ENCODE data around the gene DIPK1C. TPM values are rescaled to one million over a fixed set of nuclear protein-coding genes. Genes with fewer than 3 reads are reported as not detected.

DIPK1C gene
- total RNA-seq, 1 donor from 2014 or later: not detected

DNA sequence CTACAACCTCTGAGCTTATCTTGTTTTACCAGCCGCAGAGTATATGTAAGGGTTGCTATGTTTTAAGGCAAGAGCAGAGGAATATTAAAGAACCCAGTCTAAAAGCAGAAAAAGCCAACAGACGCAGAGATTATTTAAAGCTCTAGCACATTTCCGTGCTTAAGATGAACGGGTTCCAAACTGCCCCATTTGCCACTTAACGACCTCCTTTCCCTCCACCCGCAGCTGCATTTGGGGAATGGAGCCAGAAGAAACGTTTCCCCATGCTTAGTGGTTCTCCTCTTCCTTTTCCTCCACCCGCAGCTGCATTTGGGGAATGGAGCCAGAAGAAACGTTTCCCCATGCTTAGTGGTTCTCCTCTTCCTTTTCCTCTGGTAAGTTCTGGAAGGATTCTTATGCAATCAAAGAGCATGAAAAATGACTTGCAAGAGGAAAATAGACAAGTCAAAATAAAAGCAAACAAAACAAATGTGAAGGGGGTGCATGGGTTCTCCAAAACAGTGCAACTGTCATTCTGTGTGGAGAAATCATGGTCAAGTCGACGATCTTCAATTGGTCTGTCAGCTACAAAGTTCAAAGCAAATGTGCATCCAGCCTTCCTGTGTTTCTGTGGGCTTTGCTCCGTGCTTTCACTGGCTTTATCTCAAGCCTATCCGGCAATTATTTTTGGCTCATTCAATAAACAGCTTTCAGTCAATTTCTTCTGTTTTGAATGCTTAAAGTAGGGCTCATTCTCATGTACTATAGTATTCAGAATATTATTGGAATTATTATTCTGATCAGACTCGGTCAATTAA, 57.8 kb downstream of the DIPK1C start:
- intact Hi-C loops (cut with DNase I): no loop called here

DNA sequence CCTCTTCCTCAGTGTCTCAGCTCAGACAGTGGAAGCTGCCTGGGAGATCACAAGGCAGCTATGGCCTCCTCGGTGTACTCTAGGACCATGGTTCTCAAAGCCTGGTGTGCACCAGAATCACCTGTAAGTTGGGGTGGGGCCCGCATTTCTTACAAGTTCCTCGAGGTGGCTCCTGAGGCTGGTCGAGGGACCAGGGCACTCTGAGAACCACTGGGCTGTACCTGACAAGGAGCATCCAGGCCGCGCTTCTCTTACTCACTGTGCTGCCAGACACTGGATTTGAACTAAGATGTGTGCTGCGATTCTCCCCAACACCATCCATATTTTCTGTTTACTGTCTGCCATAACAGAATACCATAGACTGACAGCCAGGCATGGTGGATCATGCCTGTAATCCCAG, 59.5 kb downstream of the DIPK1C start:
- H3K9me3 ChIP-seq: no peaks in the 10 kb centered on the region
- no peak for DNase-seq (ENCODE audit: extremely low spot score in 2 of 2)
- no peak for TF ChIP-seq POLR2A (IDR thresholded peaks at IDR 0.05)
- no peak for TF ChIP-seq POLR2AphosphoS5 (IDR thresholded peaks at IDR 0.05; ENCODE audit: insufficient read depth in 1 of 2, low read depth in 1 of 2)
- H3K4me3 ChIP-seq: no peak overlapping the region
- intact Hi-C loops (cut with DNase I): no loop called here
- peaks cover 18% of the 10 kb centered on the region for H3K4me1 ChIP-seq
- no peaks in the 10 kb centered on the region for H3K27me3 ChIP-seq
- no peak overlapping the region for H3K27ac ChIP-seq
- H3K36me3 ChIP-seq: no peaks in the 10 kb centered on the region

More for the DNA sequence above, 57.8 kb downstream of the DIPK1C start:
- no peak overlapping the region for H3K27ac ChIP-seq
- H3K36me3 ChIP-seq: no peaks in the 10 kb centered on the region
- H3K4me1 ChIP-seq: peaks cover 18% of the 10 kb centered on the region
- H3K9me3 ChIP-seq: no peaks in the 10 kb centered on the region
- H3K4me3 ChIP-seq: no peak overlapping the region
- no peaks in the 10 kb centered on the region for H3K27me3 ChIP-seq
- DNase-seq (ENCODE audit: extremely low spot score in 2 of 2): no peak
- no peak for TF ChIP-seq POLR2A (IDR thresholded peaks at IDR 0.05)
- TF ChIP-seq, protein P1, sequence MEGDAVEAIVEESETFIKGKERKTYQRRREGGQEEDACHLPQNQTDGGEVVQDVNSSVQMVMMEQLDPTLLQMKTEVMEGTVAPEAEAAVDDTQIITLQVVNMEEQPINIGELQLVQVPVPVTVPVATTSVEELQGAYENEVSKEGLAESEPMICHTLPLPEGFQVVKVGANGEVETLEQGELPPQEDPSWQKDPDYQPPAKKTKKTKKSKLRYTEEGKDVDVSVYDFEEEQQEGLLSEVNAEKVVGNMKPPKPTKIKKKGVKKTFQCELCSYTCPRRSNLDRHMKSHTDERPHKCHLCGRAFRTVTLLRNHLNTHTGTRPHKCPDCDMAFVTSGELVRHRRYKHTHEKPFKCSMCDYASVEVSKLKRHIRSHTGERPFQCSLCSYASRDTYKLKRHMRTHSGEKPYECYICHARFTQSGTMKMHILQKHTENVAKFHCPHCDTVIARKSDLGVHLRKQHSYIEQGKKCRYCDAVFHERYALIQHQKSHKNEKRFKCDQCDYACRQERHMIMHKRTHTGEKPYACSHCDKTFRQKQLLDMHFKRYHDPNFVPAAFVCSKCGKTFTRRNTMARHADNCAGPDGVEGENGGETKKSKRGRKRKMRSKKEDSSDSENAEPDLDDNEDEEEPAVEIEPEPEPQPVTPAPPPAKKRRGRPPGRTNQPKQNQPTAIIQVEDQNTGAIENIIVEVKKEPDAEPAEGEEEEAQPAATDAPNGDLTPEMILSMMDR (IDR thresholded peaks at IDR 0.05): no peak

DNA sequence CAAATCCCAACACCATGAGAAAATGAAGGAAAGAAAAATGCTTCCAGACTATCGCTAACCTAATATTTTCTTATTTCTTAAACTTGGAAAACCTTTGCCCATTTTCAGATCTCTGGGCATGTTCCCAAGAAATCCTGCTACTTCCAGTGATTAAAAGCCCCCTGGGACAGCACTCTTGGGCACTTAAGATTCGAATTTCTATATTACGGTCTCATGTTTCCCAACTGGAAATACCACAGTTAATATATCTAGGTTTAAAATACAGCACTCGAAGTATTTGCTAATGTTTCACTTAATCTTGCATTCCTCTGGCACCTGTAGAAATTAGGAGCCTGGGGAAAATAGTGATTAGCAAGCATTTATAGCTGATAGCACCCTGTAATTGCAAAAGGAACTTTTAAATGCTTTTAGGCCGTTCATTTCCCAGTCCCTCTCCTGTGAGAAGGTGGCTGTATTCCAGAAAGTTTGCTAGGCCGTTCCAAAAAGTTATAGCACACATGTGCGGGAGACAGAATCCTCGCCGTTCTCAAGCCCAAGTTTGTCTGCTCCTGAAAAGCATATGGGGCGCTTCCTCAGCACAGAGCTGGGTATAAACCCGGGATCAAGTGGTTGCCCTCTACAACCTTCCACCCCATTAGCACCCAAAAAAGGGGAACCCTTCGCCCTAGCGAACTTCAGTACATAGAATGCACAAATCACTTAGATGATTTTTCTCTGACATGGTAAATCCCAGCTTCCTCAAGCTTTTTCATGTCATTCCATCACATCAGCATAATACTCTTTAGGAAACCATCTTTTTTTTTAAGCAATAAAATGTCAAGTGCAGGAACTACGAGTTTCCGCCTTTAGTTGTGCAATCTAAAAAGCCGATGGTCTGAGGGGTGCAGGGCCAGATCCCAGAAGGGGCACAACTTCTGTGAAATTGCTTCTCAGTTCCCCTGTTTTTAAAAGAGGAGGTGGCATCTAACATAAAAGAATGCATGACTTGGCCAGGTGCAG, 60.6 kb downstream of the DIPK1C start:
- Histone ChIP-seq H3K4me3 (no peak overlapping the region), H3K36me3 (no peaks in the 10 kb centered on the region), H3K4me1 (peaks cover 18% of the 10 kb centered on the region), H3K9me3 (no peaks in the 10 kb centered on the region), H3K27me3 (no peaks in the 10 kb centered on the region), H3K27ac (no peak overlapping the region)
- intact Hi-C loops (cut with DNase I): no loop called here
- DNase-seq (ENCODE audit: extremely low spot score in 2 of 2): no peak
- TF ChIP-seq, protein P1 (IDR thresholded peaks at IDR 0.05): no peak
- TF ChIP-seq POLR2A (IDR thresholded peaks at IDR 0.05) (no peak), POLR2AphosphoS5 (IDR thresholded peaks at IDR 0.05; ENCODE audit: insufficient read depth in 1 of 2, low read depth in 1 of 2) (no peak)

DNA sequence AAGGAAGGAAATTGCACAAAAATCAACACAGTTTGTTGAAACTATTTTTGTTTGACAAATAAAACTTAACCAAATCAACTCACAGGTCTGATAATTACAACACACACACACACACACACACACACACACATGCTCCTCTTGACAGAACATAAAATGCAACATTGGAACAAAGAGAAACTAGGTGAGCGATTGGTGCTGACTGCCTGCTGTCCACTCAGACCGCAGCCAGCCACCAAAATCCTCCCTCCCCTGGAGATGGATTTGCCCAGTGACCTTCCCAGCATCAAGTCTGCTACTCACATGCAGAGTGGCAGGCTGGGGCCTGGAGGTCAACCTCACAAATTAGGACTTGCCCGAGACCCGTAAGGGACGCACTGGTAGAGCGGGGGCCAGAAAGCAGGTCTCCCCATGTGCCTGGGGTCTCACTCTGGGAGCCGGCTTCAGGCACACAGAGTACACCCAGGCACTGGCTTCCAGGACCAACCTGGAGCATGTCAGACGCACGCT, 61.4 kb downstream of the DIPK1C start:
- no peaks in the 10 kb centered on the region for H3K27me3 ChIP-seq
- no peak overlapping the region for H3K4me3 ChIP-seq
- TF ChIP-seq POLR2A (IDR thresholded peaks at IDR 0.05) (no peak), POLR2AphosphoS5 (IDR thresholded peaks at IDR 0.05; ENCODE audit: insufficient read depth in 1 of 2, low read depth in 1 of 2) (no peak)
- H3K27ac ChIP-seq: no peak overlapping the region
- DNase-seq (ENCODE audit: extremely low spot score in 2 of 2): no peak
- no peaks in the 10 kb centered on the region for H3K9me3 ChIP-seq
- intact Hi-C loops (cut with DNase I): no loop called here
- H3K4me1 ChIP-seq: peaks cover 18% of the 10 kb centered on the region
- no peaks in the 10 kb centered on the region for H3K36me3 ChIP-seq

DNA sequence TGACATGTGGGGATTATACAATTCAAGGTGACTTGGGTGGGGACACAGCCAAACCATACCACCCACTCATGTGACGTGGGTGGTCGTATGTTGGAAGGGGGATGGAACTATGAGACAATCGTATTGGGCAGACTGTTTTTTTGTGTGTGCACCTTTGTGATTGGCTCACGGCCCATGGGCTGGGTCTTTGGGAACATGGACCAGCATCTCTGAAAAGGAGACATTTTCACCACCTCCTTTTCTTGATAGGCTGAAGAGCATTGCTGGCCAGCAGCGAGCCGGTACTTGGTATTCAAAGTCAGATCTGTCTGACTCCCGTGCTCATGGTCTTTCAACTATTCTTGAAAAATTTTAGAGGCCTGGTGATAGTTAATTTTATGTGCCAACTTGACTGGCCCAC, 62.1 kb downstream of the DIPK1C start:
- no peak overlapping the region for H3K4me3 ChIP-seq
- no peaks in the 10 kb centered on the region for H3K36me3 ChIP-seq
- no peaks in the 10 kb centered on the region for H3K9me3 ChIP-seq
- intact Hi-C loops (cut with DNase I): no loop called here
- no peak for DNase-seq (ENCODE audit: extremely low spot score in 2 of 2)
- TF ChIP-seq POLR2A (IDR thresholded peaks at IDR 0.05) (no peak), POLR2AphosphoS5 (IDR thresholded peaks at IDR 0.05; ENCODE audit: insufficient read depth in 1 of 2, low read depth in 1 of 2) (no peak)
- TF ChIP-seq, protein P1 (IDR thresholded peaks at IDR 0.05): no peak
- no peak overlapping the region for H3K27ac ChIP-seq
- H3K4me1 ChIP-seq: peaks cover 18% of the 10 kb centered on the region
- H3K27me3 ChIP-seq: no peaks in the 10 kb centered on the region

Measured in vagina (tissue), 2 donors.